Heart right ventricle (tissue), 16 donors: ENCODE data around the gene LYST. TPM values are rescaled to one million over a fixed set of nuclear protein-coding genes. Genes with fewer than 3 reads are reported as not detected.

ENCODE experiments used
- ATAC-seq, 8 donors: fragments of 200-7000 bp; cut with Tn5 transposase; one replicate each; pipeline ENCODE4 v1.9.1; 2020; ENCODE audit warnings: mild to moderate bottlenecking in 8 of 8, moderate library complexity in 8 of 8, moderate number of reproducible peaks in 1 of 8
- DNase-seq, 2 donors: peaks; one replicate each; pipeline ENCODE4 v3.0.0-alpha.2; 2020
- H3K27ac ChIP-seq, 10 donors: fragments of 200-600 bp; sonication (generic) in 2 of 10; one replicate each; pipeline versions ENCODE4 v1.5.0 to v1.8.0; 2020 to 2022; ENCODE audit warnings: mild to moderate bottlenecking in 3 of 10
- H3K27me3 ChIP-seq, 7 donors: fragments of 200-600 bp; one replicate each; pipeline ENCODE4 v1.8.0; 2021 to 2022; ENCODE audit warnings: mild to moderate bottlenecking in 2 of 7
- H3K36me3 ChIP-seq, 9 donors: fragments of 200-600 bp; sonication (generic) in 1 of 9; one replicate each; pipeline versions ENCODE4 v1.5.0 to v1.8.0; 2020 to 2022; ENCODE audit warnings: mild to moderate bottlenecking in 2 of 9
- H3K4me1 ChIP-seq, 9 donors: fragments of 200-600 bp; sonication (generic) in 1 of 9; one replicate each; pipeline versions ENCODE4 v1.5.0 to v1.8.0; 2020 to 2022; ENCODE audit warnings: mild to moderate bottlenecking in 4 of 9
- H3K4me3 ChIP-seq, 10 donors: fragments of 200-600 bp; sonication (generic) in 2 of 10; one replicate each; pipeline versions ENCODE4 v1.5.0 to v1.8.0; 2020 to 2022; ENCODE audit warnings: mild to moderate bottlenecking in 7 of 10, moderate library complexity in 2 of 10
- H3K9me3 ChIP-seq, 11 donors: fragments of 200-600 bp in 10 of 11; sonication (generic) in 2 of 11; one replicate each; pipeline versions ENCODE4 v1.5.0 to v1.8.0; 2013 to 2022; ENCODE audit warnings: mild to moderate bottlenecking in 2 of 11, control low read depth in 1 of 11, moderate library complexity in 1 of 11
- WGBS, 2 donors: extraction: QIAGEN DNeasy Blood & Tissue Kit; methylation state at CpG; one replicate each; pipeline ENCODE4 v1.1.7; 2013; ENCODE audit warnings: inconsistent platforms in 1 of 2; 5-methylcytosine and 5-hydroxymethylcytosine counted together
- intact Hi-C, 10 donors: fragments of 100-400 bp; cut with DNase I; formaldehyde crosslinking; loops; one replicate each; pipeline versions ENCODE4 v1.11.1 to v1.14.2; 2022
- polyA plus RNA-seq, 2 donors: library from polyadenylated mRNA; stranded (reverse); fragments of 200-250 nt; gene quantifications; one replicate each; pipeline ENCODE4 v1.2.3, GENCODE V29; 2013
- total RNA-seq, 10 donors: library from RNA; stranded (reverse); fragmentation: NEBNext Ultra II Directional in 3 of 10; extraction: Animal tissue kit (Norgen Biotek cat#: 25700) in 3 of 10; gene quantifications; one replicate each; pipeline versions ENCODE4 v1.2.1 to v1.2.4, GENCODE V29; 2021 to 2023
- TF ChIP-seq, protein P1 (sequence below), 9 donors: fragments of 200-600 bp; sonication (generic) in 2 of 9; IDR thresholded peaks; one replicate each; pipeline versions ENCODE4 v1.5.0 to v1.8.0; 2021 to 2022; ENCODE audit warnings: antibody characterized with exemption in 9 of 9, mild to moderate bottlenecking in 5 of 9, moderate library complexity in 1 of 9
- donor health status: Arrhythmogenic right ventricular cardiomyopathy.
- donor health status: ischemic (EF 13 %, LVEDD 7.1; RV severe dilation, severe dysfunction).
- donor health status: healthy with polysubstance abuse.
- donor health status: DM: no; HTN: yes; CAD: no.
- donor health status: DM: no; HTN: no; CAD: no.
- donor health status: ischemic (EF 25% LVEDD 6.9; RV normal size, moderate dysfunction).
- donor health status: ischemic (EF 25% LVEDD 5.7; RV mildly dilated, moderate dysfunction).
- donor health status: healthy.
- donor health status: DM: yes; HTN: yes; CAD: no.
- donor health status: Ischemic cardiomyopathy.
- donor health status: ischemic (EF 35%, LVEDD 5.7; RV mildly dilated, moderate dysfunction).
- donor health status: nonischemic (EF 11% LVEDD 7.7; RV severe dilation, severe dysfunction).
- donor health status: DM: yes; HTN: yes; CAD: no.
- donor health status: PGD.
- donor health status: ischemic (EF 29% LVEDD 5.4; RV normal size, mild dysfunction).
- donor health status: nonischemic (EF 23%, LVEDD 6.1; RV moderate dilation, normal function).

The LYST gene
- total and polyA plus RNA-seq, 12 donors, result 3.3 to 13.6 (median 10.5) TPM

DNA sequence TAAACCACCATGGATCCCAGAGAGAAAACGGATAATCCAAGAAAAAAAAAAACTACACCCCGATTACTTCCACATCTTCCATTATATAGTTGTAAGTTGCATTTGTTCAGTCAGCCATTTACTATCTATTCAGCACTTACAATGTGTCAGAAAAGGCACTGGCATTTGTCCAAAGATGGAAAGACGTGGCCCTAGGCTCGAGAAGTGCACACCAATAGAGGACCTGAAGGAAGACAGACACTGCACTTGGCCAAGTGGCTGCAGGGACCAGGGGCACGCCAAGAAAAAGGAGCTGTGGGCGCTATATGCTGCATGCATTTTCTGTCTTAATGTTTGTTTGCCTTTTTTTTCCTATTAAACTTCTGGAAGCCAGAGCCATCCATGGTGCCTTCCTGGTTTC, 45.2 kb upstream of the LYST start:
- no peaks in the 10 kb centered on the region for H3K27me3 ChIP-seq
- no peak overlapping the region for H3K4me3 ChIP-seq
- no peaks in the 10 kb centered on the region for H3K36me3 ChIP-seq
- no peak overlapping the region for H3K27ac ChIP-seq
- DNase-seq (no peak), ATAC-seq (no peak)
- WGBS, 2 donors, result 69 to 75% methylated on average over 6 of the region's 6 CpGs
- intact Hi-C loops, result loop anchor here in 3 of 10 donors (1.0 to 10.0 kb wide), 4 partner anchors 27 to 63 kb away; partner anchors contain the start of gene LYST (in 2 of the 3)
- TF ChIP-seq, protein P1, sequence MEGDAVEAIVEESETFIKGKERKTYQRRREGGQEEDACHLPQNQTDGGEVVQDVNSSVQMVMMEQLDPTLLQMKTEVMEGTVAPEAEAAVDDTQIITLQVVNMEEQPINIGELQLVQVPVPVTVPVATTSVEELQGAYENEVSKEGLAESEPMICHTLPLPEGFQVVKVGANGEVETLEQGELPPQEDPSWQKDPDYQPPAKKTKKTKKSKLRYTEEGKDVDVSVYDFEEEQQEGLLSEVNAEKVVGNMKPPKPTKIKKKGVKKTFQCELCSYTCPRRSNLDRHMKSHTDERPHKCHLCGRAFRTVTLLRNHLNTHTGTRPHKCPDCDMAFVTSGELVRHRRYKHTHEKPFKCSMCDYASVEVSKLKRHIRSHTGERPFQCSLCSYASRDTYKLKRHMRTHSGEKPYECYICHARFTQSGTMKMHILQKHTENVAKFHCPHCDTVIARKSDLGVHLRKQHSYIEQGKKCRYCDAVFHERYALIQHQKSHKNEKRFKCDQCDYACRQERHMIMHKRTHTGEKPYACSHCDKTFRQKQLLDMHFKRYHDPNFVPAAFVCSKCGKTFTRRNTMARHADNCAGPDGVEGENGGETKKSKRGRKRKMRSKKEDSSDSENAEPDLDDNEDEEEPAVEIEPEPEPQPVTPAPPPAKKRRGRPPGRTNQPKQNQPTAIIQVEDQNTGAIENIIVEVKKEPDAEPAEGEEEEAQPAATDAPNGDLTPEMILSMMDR (IDR thresholded peaks at IDR 0.05), result no peak
- H3K4me1 ChIP-seq, result peaks cover 0 to 33% (median 2%) of the 10 kb centered on the region in 9 donors
- H3K9me3 ChIP-seq, result no peaks in the 10 kb centered on the region

DNA sequence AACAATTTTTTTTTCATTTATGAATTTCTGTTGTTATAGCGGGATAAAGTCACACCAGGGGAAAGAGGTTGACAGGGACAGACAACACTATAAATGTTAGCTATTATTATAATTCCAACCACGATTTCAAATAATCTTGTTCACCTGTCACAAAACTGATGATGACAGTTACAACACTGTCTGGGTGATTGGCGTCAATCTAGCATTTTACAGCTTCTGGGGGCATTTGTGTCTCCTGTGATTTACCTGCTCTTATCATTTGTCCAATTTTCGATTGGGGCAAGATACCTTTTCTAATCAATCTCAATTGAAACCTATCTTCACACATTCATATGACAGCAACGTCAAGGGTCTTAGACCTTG, 44.6 kb upstream of the LYST start:
- DNase-seq (no peak), ATAC-seq (no peak)
- H3K9me3 ChIP-seq, result no peaks in the 10 kb centered on the region
- H3K27me3 ChIP-seq, result no peaks in the 10 kb centered on the region
- H3K4me3 ChIP-seq, result no peak overlapping the region
- H3K27ac ChIP-seq, result no peak overlapping the region
- TF ChIP-seq, protein P1 (IDR thresholded peaks at IDR 0.05), result no peak
- intact Hi-C loops, result loop anchor here in 3 of 10 donors (5.0 to 10.0 kb wide), 3 partner anchors 44 to 64 kb away; partner anchors contain the start of gene LYST (in 2 of the 3)
- H3K4me1 ChIP-seq, result peaks cover 0 to 27% (median 0%) of the 10 kb centered on the region in 9 donors
- 83% methylated on average over 5 of the region's 5 CpGs for WGBS, 2 donors
- H3K36me3 ChIP-seq, result no peaks in the 10 kb centered on the region

DNA sequence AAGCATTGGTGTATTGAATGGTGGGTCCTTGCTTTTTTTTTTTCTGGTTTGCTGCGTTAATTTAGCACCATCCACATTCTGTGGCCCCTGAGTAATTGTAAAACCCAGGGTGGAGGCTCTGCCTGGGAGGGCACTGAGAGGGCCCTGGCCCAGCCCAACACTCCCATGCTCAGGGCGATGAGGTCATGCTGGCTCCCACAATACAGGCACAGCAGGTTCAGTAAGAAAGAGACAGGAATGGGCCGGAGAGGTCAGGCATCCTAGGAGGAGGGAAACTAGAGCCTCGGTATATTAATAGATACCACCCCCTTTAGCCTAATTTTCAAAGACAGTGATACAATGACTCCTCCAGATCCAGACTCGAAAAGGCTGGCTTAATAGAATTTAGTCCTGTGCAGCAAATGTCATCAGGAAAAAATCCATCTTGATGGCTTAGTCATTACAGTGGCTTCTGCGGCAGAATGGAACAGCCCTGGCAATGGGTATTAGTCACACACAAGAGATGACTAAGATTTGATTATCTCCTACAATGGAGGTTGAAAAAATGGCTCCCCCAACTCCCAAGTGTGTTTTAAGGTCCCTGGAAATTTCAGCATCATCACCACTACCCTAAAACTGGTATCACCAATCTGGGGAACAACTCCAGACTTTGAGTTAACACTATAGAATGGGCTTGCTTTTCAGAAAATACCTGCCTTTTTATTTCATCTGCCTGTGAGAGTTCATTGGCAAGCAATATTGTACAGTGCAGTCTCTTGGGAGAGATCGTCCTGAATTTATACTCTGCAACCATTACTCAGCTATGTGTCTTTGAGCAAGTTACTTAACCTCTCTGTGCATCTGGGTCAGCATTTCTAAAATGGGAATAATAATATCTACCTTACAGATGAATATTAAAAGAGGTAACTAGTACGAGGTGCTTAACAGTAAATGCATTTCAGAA, 43.9 kb upstream of the LYST start:
- ATAC-seq (peak; percentile 23 to 93 (median 57)), DNase-seq (no peak)
- 58 to 60% methylated on average over 8 of the region's 8 CpGs for WGBS, 2 donors
- Histone ChIP-seq H3K9me3 (no peaks in the 10 kb centered on the region), H3K36me3 (no peaks in the 10 kb centered on the region), H3K27me3 (no peaks in the 10 kb centered on the region), H3K4me3 (no peak overlapping the region), H3K27ac (peak overlapping the region in 3 of 10 donors; percentile 31 to 61 (median 34)), H3K4me1 (peaks cover 0 to 24% (median 0%) of the 10 kb centered on the region in 9 donors)
- TF ChIP-seq, protein P1 (IDR thresholded peaks at IDR 0.05), result no peak
- intact Hi-C loops, result loop anchor here in 3 of 10 donors (5.0 to 10.0 kb wide), 3 partner anchors 43 to 64 kb away; partner anchors contain the start of gene LYST (in 2 of the 3)

DNA sequence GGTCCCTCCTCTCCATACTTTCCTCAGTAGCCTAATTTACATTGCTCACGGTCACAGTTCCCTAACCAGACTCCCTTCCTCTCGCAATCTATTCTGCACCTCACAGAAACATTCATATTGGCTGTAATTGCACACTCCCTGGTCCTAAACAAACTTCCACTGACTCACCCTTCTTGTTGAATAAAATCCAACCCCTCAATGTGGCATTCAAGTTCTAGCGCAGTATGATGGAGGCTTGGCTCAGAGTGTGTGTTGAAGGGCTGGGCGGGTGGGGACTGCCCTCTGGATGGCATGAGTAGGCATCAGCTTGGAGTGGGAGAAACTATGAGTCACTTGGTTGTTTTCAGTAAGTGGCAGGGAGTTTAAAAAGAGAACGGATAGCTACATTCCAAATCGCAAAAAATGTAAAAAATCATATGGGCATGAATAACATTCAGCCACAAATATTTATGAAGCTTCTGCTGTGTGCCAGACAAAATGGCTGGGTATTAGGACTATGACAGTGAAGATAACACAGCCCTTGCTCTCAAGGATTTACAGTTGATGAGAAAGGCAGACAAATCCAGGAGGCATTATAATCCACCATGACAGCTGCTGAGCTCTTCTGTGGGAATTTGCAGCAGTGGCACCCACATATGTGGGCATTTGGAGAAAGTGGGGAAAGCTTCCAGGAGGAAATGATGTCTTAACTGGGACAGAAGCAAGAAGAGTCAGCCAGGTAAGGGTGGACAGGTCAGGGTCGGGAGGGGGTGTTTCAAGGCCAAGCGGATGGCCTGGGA, 42.2 kb upstream of the LYST start:
- TF ChIP-seq, protein P1 (IDR thresholded peaks at IDR 0.05), result no peak
- H3K9me3 ChIP-seq, result no peaks in the 10 kb centered on the region
- peaks cover 0 to 24% (median 0%) of the 10 kb centered on the region in 9 donors for H3K4me1 ChIP-seq
- no peaks in the 10 kb centered on the region for H3K36me3 ChIP-seq
- DNase-seq, result no peak
- no peak overlapping the region for H3K4me3 ChIP-seq
- intact Hi-C loops, result no loop called here
- H3K27me3 ChIP-seq, result no peaks in the 10 kb centered on the region
- ATAC-seq, result no peak
- peak overlapping the region in 1 of 10 donors; percentile 12 for H3K27ac ChIP-seq
- 86 to 92% methylated on average over 8 of the region's 8 CpGs for WGBS, 2 donors
